GM23248 (cell line): Measurements from ENCODE around the gene PIP5KL1.

ENCODE experiments used
- EZH2 ChIP-seq: fragments of 200-600 bp; sonication (generic); IDR thresholded peaks from 2 replicates; pipeline ENCODE4 v1.6.1; 2018; ENCODE audit warnings: antibody characterized with exemption, mild to moderate bottlenecking; ENCODE audit not compliant: insufficient read depth, poor library complexity, severe bottlenecking
- EZH2phosphoT487 ChIP-seq: fragments of 200-600 bp; sonication (generic); IDR thresholded peaks from 2 replicates; pipeline ENCODE4 v1.6.1; 2018; ENCODE audit warnings: antibody characterized with exemption, moderate library complexity, mild to moderate bottlenecking, low read depth; ENCODE audit not compliant: insufficient read depth

- TF ChIP-seq EZH2: no peak
- no peak for TF ChIP-seq EZH2phosphoT487
Observed at GRCh38 chr9:127898433-127899127, 32.0 kb downstream of the PIP5KL1 start.
